PC-9 (cell line): ENCODE measurements around the gene AP3B1.

Source experiments
- CTCF ChIP-seq: fragments of 200-600 bp; sonication (generic); conservative IDR thresholded peaks from 2 replicates; pipeline ENCODE4 v1.6.1; 2017; ENCODE audit warnings: mixed run types, antibody characterized with exemption, mild to moderate bottlenecking, moderate library complexity
- EZH2 ChIP-seq: fragments of 200-600 bp; sonication (generic); IDR thresholded peaks from 2 replicates; pipeline ENCODE4 v1.8.0; 2017; ENCODE audit warnings: antibody characterized with exemption, low read depth

DNA sequence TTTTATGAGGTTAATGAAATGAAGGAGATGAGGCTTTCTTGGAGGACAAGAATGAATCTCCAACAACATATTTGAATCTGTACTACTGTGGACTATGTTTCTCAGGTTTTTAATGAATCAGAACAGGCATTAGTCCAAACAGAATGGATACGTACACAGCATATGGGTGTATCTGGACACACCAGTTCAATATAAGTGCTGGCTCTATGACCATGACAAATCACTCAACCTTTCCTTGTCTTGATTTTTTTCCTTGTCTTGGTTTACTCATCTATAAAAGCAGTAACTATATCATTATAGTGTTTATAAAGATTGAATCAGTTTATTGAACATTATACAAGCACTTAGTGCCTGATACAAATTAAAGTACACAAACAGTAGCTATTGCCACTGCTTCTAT, 104.1 kb downstream of the AP3B1 start:
- TF ChIP-seq CTCF (no peak), EZH2 (no peak)
